Mesenchymal stem cell (in vitro differentiated cells and primary cell): ENCODE measurements around the gene SLC12A2.

Experiments
- DNase-seq: peaks from one replicate; pipeline ENCODE4 v3.0.0-alpha.2; 2013
- H2AFZ ChIP-seq: one replicate; pipeline ENCODE4 v1.6.1; 2013; ENCODE audit warnings: low read depth, mild to moderate bottlenecking, control low read depth, inconsistent platforms, low read length, moderate library complexity
- H2AK5ac ChIP-seq: 2 replicates; pipeline ENCODE4 v1.6.1; 2013; ENCODE audit warnings: low read length, moderate library complexity, mild to moderate bottlenecking, inconsistent platforms; ENCODE audit not compliant: severe bottlenecking
- H2BK120ac ChIP-seq: one replicate; pipeline ENCODE4 v1.6.1; 2013; ENCODE audit warnings: low read depth, mild to moderate bottlenecking, inconsistent platforms, low read length, moderate library complexity
- H2BK12ac ChIP-seq, 2 experiments: one replicate each; pipeline ENCODE4 v1.6.1; 2013; ENCODE audit warnings: inconsistent platforms in 2 of 2, low read length in 2 of 2, mild to moderate bottlenecking in 2 of 2, moderate library complexity in 2 of 2, control low read depth in 1 of 2
- H2BK15ac ChIP-seq: one replicate; pipeline ENCODE4 v1.6.1; 2013; ENCODE audit warnings: mild to moderate bottlenecking, low read depth, inconsistent platforms; ENCODE audit not compliant: poor library complexity, severe bottlenecking
- H2BK5ac ChIP-seq: 2 replicates; pipeline ENCODE4 v1.6.1; 2013; ENCODE audit warnings: low read depth, mild to moderate bottlenecking, low read length, control low read depth, inconsistent platforms; ENCODE audit not compliant: poor library complexity, severe bottlenecking
- H3K14ac ChIP-seq, 2 experiments: one replicate each; pipeline ENCODE4 v1.6.1; 2013; ENCODE audit warnings: inconsistent platforms in 2 of 2, low read length in 2 of 2, control low read depth in 1 of 2, mild to moderate bottlenecking in 1 of 2, moderate library complexity in 1 of 2
- H3K18ac ChIP-seq, 2 experiments: one replicate each; pipeline ENCODE4 v1.6.1; 2013; ENCODE audit warnings: inconsistent platforms in 2 of 2, low read length in 2 of 2, control low read depth in 1 of 2, low read depth in 1 of 2, mild to moderate bottlenecking in 1 of 2
- H3K23ac ChIP-seq, 2 experiments: one replicate each; pipeline ENCODE4 v1.6.1; 2013; ENCODE audit warnings: inconsistent platforms in 2 of 2, low read length in 2 of 2, mild to moderate bottlenecking in 2 of 2, moderate library complexity in 2 of 2, control low read depth in 1 of 2
- H3K27ac ChIP-seq: 2 replicates; pipeline ENCODE4 v1.5.1; 2013; ENCODE audit warnings: mild to moderate bottlenecking, moderate library complexity, low read length, control low read depth, inconsistent platforms; ENCODE audit not compliant: poor library complexity, severe bottlenecking
- H3K27me3 ChIP-seq, 2 experiments: 2 replicates each; pipeline versions ENCODE4 v1.6.1 to v1.7.0; 2013; ENCODE audit warnings: low read length in 2 of 2, mild to moderate bottlenecking in 2 of 2, moderate library complexity in 2 of 2, control low read depth in 1 of 2, inconsistent platforms in 1 of 2; ENCODE audit not compliant: control insufficient read depth in 1 of 2, insufficient read depth in 1 of 2
- H3K36me3 ChIP-seq, 2 experiments: 2 replicates each; pipeline versions ENCODE4 v1.6.1 to v1.7.0; 2013; ENCODE audit warnings: low read length in 2 of 2, control low read depth in 1 of 2, inconsistent platforms in 1 of 2, low read depth in 1 of 2, mild to moderate bottlenecking in 1 of 2; ENCODE audit not compliant: insufficient read depth in 2 of 2, control insufficient read depth in 1 of 2
- H3K4ac ChIP-seq, 2 experiments: one replicate each; pipeline ENCODE4 v1.6.1; 2013; ENCODE audit warnings: inconsistent platforms in 2 of 2, low read length in 2 of 2, mild to moderate bottlenecking in 2 of 2, moderate library complexity in 2 of 2, control low read depth in 1 of 2, low read depth in 1 of 2
- H3K4me1 ChIP-seq: 2 replicates; pipeline ENCODE4 v1.6.1; 2013; ENCODE audit warnings: low read depth, low read length, control low read depth; ENCODE audit not compliant: control insufficient read depth, insufficient read depth
- H3K4me2 ChIP-seq: 2 replicates; pipeline ENCODE4 v1.6.1; 2013; ENCODE audit warnings: low read length, mild to moderate bottlenecking, inconsistent platforms; ENCODE audit not compliant: poor library complexity, severe bottlenecking
- H3K4me3 ChIP-seq, 2 experiments: 2 replicates each; pipeline versions ENCODE4 v1.5.1 to v1.7.0; 2013; ENCODE audit warnings: low read length in 2 of 2, mild to moderate bottlenecking in 2 of 2, control low read depth in 1 of 2, low read depth in 1 of 2; ENCODE audit not compliant: insufficient read depth in 1 of 2
- H3K79me1 ChIP-seq: replicated peaks from 2 replicates; pipeline ENCODE4 v1.6.1; 2013; ENCODE audit warnings: mild to moderate bottlenecking, control low read depth, low read length, inconsistent platforms; ENCODE audit not compliant: poor library complexity, severe bottlenecking
- H3K9ac ChIP-seq: 2 replicates; pipeline ENCODE4 v1.7.0; 2013; ENCODE audit warnings: mild to moderate bottlenecking, low read length, moderate library complexity
- H3K9me3 ChIP-seq: 2 replicates; pipeline ENCODE4 v1.7.0; 2013; ENCODE audit warnings: mild to moderate bottlenecking, low read length; ENCODE audit not compliant: control insufficient read depth
- H4K8ac ChIP-seq: one replicate; pipeline ENCODE4 v1.6.1; 2013; ENCODE audit warnings: inconsistent platforms, mild to moderate bottlenecking, low read length, moderate library complexity
- H4K91ac ChIP-seq: one replicate; pipeline ENCODE4 v1.6.1; 2013; ENCODE audit warnings: mild to moderate bottlenecking, low read length, inconsistent platforms
- WGBS: methylation state at CpG from one replicate; pipeline ENCODE4 v1.1.7; 2013; ENCODE audit warnings: mixed read lengths; 5-methylcytosine and 5-hydroxymethylcytosine counted together

The SLC12A2 gene

GRCh38 chr5:128196791-128197190, 113.2 kb downstream of the SLC12A2 start:
- Histone ChIP-seq H3K14ac (no peak overlapping the region), H3K4me3 (no peak overlapping the region), H3K79me1 (no peaks in the 10 kb centered on the region), H3K18ac (no peak overlapping the region), H2BK12ac (no peak overlapping the region), H2BK5ac (no peak overlapping the region), H3K9ac (no peak overlapping the region), H3K36me3 (no peaks in the 10 kb centered on the region), H2BK15ac (no peak overlapping the region), H3K4ac (no peak overlapping the region), H3K23ac (no peak overlapping the region), H2AFZ (no peak overlapping the region), H3K27me3 (peaks cover 0 to 7% of the 10 kb centered on the region in 2 experiments), H3K27ac (no peak overlapping the region), H3K9me3 (no peaks in the 10 kb centered on the region), H4K91ac (no peak overlapping the region), H3K4me2 (no peak overlapping the region), H4K8ac (no peak overlapping the region), H2BK120ac (no peak overlapping the region), H2AK5ac (no peak overlapping the region), H3K4me1 (peaks cover 10% of the 10 kb centered on the region)
- WGBS: 76% methylated on average over 3 of the region's 3 CpGs
- DNase-seq: peak; percentile 26

- no peak overlapping the region for H3K9ac ChIP-seq
- no peak overlapping the region for H4K91ac ChIP-seq
- no peak overlapping the region for H2BK15ac ChIP-seq
- no peak overlapping the region for H2BK120ac ChIP-seq
- H3K4me3 ChIP-seq: no peak overlapping the region
- no peak overlapping the region for H2AFZ ChIP-seq
- 97% methylated on average over 4 of the region's 4 CpGs for WGBS
- no peak overlapping the region for H2BK5ac ChIP-seq
- H3K4me2 ChIP-seq: no peak overlapping the region
- no peaks in the 10 kb centered on the region for H3K36me3 ChIP-seq
- no peak overlapping the region for H2BK12ac ChIP-seq
- no peak overlapping the region for H3K14ac ChIP-seq
- peaks cover 0 to 7% of the 10 kb centered on the region in 2 experiments for H3K27me3 ChIP-seq
- H3K4ac ChIP-seq: no peak overlapping the region
- DNase-seq: no peak
- H3K79me1 ChIP-seq: no peaks in the 10 kb centered on the region
- H3K18ac ChIP-seq: no peak overlapping the region
- no peak overlapping the region for H4K8ac ChIP-seq
- peaks cover 10% of the 10 kb centered on the region for H3K4me1 ChIP-seq
- no peak overlapping the region for H3K23ac ChIP-seq
- H2AK5ac ChIP-seq: no peak overlapping the region
- no peak overlapping the region for H3K27ac ChIP-seq
- H3K9me3 ChIP-seq: no peaks in the 10 kb centered on the region
Measured at GRCh38 chr5:128197896-128198522, 114.4 kb downstream of the SLC12A2 start.

GRCh38 chr5:128199104-128199503, 115.5 kb downstream of the SLC12A2 start:
- WGBS: 5% methylated on average over 4 of the region's 4 CpGs
- Histone ChIP-seq H3K4ac (no peak overlapping the region), H3K14ac (no peak overlapping the region), H3K4me2 (no peak overlapping the region), H2BK5ac (no peak overlapping the region), H3K9me3 (no peaks in the 10 kb centered on the region), H2BK15ac (no peak overlapping the region), H3K18ac (no peak overlapping the region), H3K27me3 (peaks cover 0 to 7% of the 10 kb centered on the region in 2 experiments), H3K36me3 (no peaks in the 10 kb centered on the region), H2AK5ac (no peak overlapping the region), H3K4me3 (no peak overlapping the region), H2BK120ac (no peak overlapping the region), H3K9ac (no peak overlapping the region), H3K4me1 (peaks cover 10% of the 10 kb centered on the region), H2AFZ (no peak overlapping the region), H4K8ac (no peak overlapping the region), H3K27ac (peak overlapping the region; percentile 61), H3K23ac (no peak overlapping the region), H3K79me1 (no peaks in the 10 kb centered on the region), H2BK12ac (no peak overlapping the region), H4K91ac (no peak overlapping the region)
- DNase-seq: peak; percentile 66

- peaks cover 0 to 7% of the 10 kb centered on the region in 2 experiments for H3K27me3 ChIP-seq
- no peak overlapping the region for H2BK120ac ChIP-seq
- H3K79me1 ChIP-seq: no peaks in the 10 kb centered on the region
- peaks cover 10% of the 10 kb centered on the region for H3K4me1 ChIP-seq
- no peak overlapping the region for H3K18ac ChIP-seq
- H4K8ac ChIP-seq: no peak overlapping the region
- peak overlapping the region; percentile 61 for H3K27ac ChIP-seq
- no peak overlapping the region for H2BK12ac ChIP-seq
- H3K9ac ChIP-seq: no peak overlapping the region
- no peak overlapping the region for H4K91ac ChIP-seq
- DNase-seq: no peak
- H3K36me3 ChIP-seq: no peaks in the 10 kb centered on the region
- H2BK15ac ChIP-seq: no peak overlapping the region
- H3K4ac ChIP-seq: no peak overlapping the region
- H3K14ac ChIP-seq: no peak overlapping the region
- no peak overlapping the region for H2AK5ac ChIP-seq
- no peaks in the 10 kb centered on the region for H3K9me3 ChIP-seq
- H3K4me2 ChIP-seq: no peak overlapping the region
- no peak overlapping the region for H2AFZ ChIP-seq
- no peak overlapping the region for H2BK5ac ChIP-seq
- H3K23ac ChIP-seq: no peak overlapping the region
- no peak overlapping the region for H3K4me3 ChIP-seq
Measured at GRCh38 chr5:128199611-128200010, 116.0 kb downstream of the SLC12A2 start.
